Measurements from ENCODE around the gene CHAD. TPM values are rescaled to one million over a fixed set of nuclear protein-coding genes. Genes with fewer than 3 reads are reported as not detected.

Gene CHAD
- total RNA-seq, 1 donor from 2014 or later, result not detected

DNA sequence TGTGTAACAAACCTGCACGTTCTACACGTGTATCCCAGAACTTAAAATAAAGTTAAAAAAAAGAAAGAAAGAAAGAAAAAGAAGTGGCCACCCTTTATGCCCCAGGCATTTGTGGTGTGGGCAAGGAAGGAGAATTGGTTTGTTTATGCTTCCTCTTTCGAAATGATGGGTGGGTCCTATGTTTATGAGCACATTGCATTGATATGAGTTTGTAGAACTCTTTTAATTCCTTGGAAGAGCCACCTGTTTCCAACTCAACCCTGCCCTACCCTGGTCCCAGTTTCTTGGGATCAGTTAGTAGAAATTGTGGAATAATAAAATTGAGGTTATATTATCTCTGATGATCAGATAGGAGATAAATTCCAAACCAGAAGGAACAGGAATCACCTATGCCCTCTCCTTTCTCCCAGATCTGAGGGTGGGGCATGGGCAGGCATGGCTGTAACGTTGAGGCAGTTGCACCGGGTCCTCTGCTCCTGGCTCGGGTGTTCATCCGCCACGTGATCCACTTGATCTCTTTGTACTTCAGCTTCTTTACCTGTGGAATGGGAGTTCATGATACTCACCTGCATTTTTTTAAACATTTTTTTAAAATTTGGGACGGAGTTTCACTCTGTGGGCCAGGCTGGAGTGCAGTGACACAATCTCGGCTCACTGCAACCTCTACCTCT lies 15.9 kb downstream of the CHAD start:
- peaks cover 5% of the 10 kb centered on the region for H3K9me3 Mint-ChIP-seq (ENCODE audit: unreplicated experiment)
- H3K36me3 Mint-ChIP-seq (ENCODE audit: unreplicated experiment), result no peaks in the 10 kb centered on the region
- peaks cover 2% of the 10 kb centered on the region for H3K27me3 Mint-ChIP-seq (ENCODE audit: unreplicated experiment)
- peaks cover 2% of the 10 kb centered on the region for H3K4me1 Mint-ChIP-seq (ENCODE audit: low read depth, unreplicated experiment)
- TF ChIP-seq, protein P1, sequence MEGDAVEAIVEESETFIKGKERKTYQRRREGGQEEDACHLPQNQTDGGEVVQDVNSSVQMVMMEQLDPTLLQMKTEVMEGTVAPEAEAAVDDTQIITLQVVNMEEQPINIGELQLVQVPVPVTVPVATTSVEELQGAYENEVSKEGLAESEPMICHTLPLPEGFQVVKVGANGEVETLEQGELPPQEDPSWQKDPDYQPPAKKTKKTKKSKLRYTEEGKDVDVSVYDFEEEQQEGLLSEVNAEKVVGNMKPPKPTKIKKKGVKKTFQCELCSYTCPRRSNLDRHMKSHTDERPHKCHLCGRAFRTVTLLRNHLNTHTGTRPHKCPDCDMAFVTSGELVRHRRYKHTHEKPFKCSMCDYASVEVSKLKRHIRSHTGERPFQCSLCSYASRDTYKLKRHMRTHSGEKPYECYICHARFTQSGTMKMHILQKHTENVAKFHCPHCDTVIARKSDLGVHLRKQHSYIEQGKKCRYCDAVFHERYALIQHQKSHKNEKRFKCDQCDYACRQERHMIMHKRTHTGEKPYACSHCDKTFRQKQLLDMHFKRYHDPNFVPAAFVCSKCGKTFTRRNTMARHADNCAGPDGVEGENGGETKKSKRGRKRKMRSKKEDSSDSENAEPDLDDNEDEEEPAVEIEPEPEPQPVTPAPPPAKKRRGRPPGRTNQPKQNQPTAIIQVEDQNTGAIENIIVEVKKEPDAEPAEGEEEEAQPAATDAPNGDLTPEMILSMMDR (IDR thresholded peaks at IDR 0.05; ENCODE audit: partially characterized antibody, unreplicated experiment), result no peak
- no peak for DNase-seq
- H3K4me3 Mint-ChIP-seq (ENCODE audit: unreplicated experiment), result no peak overlapping the region
- no peak overlapping the region for H3K27ac Mint-ChIP-seq (ENCODE audit: unreplicated experiment)

DNA sequence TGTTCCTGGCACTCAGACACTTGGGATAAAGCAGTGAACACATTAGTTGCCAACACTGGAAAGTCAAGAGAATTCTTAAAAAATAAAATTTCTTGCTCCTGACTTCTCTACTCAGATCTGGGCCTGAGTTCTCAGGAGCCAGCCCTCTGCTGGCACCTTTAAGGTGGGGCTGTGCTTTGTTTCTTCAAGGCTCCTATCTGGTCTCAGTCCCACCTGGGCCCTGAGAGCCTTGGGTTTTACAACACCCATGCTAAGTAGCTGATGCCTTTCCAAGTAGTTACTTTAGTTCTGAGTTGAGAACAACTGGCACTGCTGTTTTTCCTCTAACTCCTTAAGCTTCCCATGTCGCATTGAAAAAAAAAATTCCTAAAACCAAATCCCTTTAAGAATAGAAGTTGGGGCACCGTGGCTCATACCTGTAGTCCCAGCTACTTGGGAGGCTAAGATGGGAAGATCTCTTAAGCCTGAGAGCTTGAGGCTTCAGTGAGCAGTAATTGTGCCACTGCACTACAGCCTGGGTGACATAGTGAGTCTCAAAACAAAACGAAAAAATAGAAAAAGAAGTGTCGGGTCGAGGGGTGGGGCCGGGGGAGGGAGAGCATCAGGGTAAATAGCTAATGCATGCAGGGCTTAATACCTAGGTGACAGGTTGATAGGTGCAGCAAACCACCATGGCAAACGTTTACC lies 16.6 kb downstream of the CHAD start:
- TF ChIP-seq, protein P1 (IDR thresholded peaks at IDR 0.05; ENCODE audit: partially characterized antibody, unreplicated experiment), result no peak
- Mint-ChIP-seq H3K4me1 (ENCODE audit: low read depth, unreplicated experiment) (peaks cover 2% of the 10 kb centered on the region), H3K9me3 (ENCODE audit: unreplicated experiment) (peaks cover 5% of the 10 kb centered on the region), H3K4me3 (ENCODE audit: unreplicated experiment) (no peak overlapping the region), H3K36me3 (ENCODE audit: unreplicated experiment) (no peaks in the 10 kb centered on the region), H3K27me3 (ENCODE audit: unreplicated experiment) (peaks cover 2% of the 10 kb centered on the region), H3K27ac (ENCODE audit: unreplicated experiment) (no peak overlapping the region)
- no peak for DNase-seq

DNA sequence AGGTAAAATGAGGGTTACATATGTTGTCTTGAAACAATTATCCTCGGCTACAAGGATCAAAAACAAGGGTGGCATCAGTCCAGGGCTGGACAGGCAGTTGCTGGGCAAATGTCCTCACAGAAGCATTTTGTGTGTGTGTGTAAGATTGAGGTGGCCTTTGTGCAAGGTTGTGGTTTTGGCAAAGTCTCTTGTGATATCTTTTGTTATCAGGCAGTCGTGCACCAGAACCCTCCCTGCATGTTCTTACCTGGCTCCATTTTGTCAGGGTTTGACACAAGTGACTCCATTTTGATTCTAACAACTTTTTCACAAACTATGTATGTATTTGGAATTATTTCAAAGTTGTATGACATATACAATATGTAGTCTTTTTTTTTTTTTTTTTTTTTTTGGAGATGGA lies 20.0 kb downstream of the CHAD start:
- no peak for DNase-seq
- Mint-ChIP-seq H3K36me3 (ENCODE audit: unreplicated experiment) (no peaks in the 10 kb centered on the region), H3K27ac (ENCODE audit: unreplicated experiment) (no peak overlapping the region), H3K27me3 (ENCODE audit: unreplicated experiment) (peaks cover 2% of the 10 kb centered on the region), H3K9me3 (ENCODE audit: unreplicated experiment) (peaks cover 3% of the 10 kb centered on the region), H3K4me3 (ENCODE audit: unreplicated experiment) (no peak overlapping the region), H3K4me1 (ENCODE audit: low read depth, unreplicated experiment) (no peaks in the 10 kb centered on the region)
- TF ChIP-seq, protein P1 (IDR thresholded peaks at IDR 0.05; ENCODE audit: partially characterized antibody, unreplicated experiment), result no peak

DNA sequence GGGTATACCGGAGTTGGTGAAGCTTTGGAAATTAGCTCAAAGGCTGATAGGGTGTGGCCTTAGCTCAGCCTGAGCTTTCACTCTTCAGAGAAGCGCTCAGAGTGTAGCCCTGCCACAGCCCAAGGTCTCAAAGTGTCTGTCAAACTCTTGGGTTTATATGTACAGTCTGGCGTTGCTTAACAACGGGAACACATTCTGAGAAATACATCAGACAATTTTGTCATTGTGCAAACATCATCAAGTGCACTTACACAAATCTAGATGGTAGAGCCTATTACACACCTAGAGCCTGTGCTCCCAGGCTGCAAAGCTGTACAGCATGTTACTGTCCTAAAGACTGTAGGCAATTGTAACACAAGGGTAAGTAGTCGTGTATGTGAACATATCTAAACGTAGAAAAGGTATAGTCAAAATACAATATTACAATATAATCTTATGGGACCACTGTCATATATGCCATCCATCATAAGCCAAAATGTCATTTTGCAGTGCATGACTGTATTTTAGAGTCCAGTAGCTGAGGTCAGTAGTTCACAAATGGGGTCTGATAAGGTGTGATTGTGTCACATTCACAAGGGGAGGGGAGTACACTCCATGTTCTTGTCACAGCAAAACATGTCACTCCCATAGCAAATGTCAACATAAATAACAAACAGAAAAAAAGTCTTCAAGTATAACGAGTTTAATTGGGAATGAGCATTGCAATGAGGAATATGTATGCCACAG lies 20.6 kb downstream of the CHAD start:
- Mint-ChIP-seq H3K4me3 (ENCODE audit: unreplicated experiment) (no peak overlapping the region), H3K27ac (ENCODE audit: unreplicated experiment) (no peak overlapping the region), H3K27me3 (ENCODE audit: unreplicated experiment) (peaks cover 2% of the 10 kb centered on the region), H3K36me3 (ENCODE audit: unreplicated experiment) (no peaks in the 10 kb centered on the region), H3K9me3 (ENCODE audit: unreplicated experiment) (peaks cover 1% of the 10 kb centered on the region), H3K4me1 (ENCODE audit: low read depth, unreplicated experiment) (no peaks in the 10 kb centered on the region)
- DNase-seq, result no peak
- TF ChIP-seq, protein P1 (IDR thresholded peaks at IDR 0.05; ENCODE audit: partially characterized antibody, unreplicated experiment), result no peak

Measured in glutamatergic neuron (in vitro differentiated cells).